Tibial nerve (tissue), 4 donors: ENCODE data around the gene ATXN3L. TPM values are rescaled to one million over a fixed set of nuclear protein-coding genes. Genes with fewer than 3 reads are reported as not detected.
"Not testable (repeated sequence)": the region's sequence is repeated elsewhere in the genome, so short reads cannot be mapped to it uniquely, and the experiment has no call there.

Source experiments
- DNase-seq, 2 donors: peaks; one replicate each; pipeline ENCODE4 v3.0.0-alpha.2; 2019; ENCODE audit warnings: low spot score in 2 of 2
- H3K27ac ChIP-seq, 4 donors: fragments of 200-600 bp; sonication (generic) in 3 of 4; one replicate each; pipeline ENCODE4 v1.5.1; 2017 to 2019; ENCODE audit warnings: mild to moderate bottlenecking in 1 of 4
- H3K27me3 ChIP-seq, 2 donors: fragments of 200-600 bp; sonication (generic) in 1 of 2; one replicate each; pipeline versions ENCODE4 v1.5.1 to v1.6.0; 2017 to 2019
- H3K36me3 ChIP-seq, 3 donors: fragments of 200-600 bp; sonication (generic); one replicate each; pipeline ENCODE4 v1.5.1; 2018 to 2019
- H3K4me1 ChIP-seq, 4 donors: fragments of 200-600 bp; sonication (generic) in 3 of 4; one replicate each; pipeline ENCODE4 v1.5.1; 2017 to 2019
- H3K4me3 ChIP-seq, 4 donors: fragments of 200-600 bp; sonication (generic) in 3 of 4; one replicate each; pipeline ENCODE4 v1.5.1; 2017 to 2019; ENCODE audit warnings: mild to moderate bottlenecking in 1 of 4, moderate library complexity in 1 of 4
- H3K9me3 ChIP-seq, 4 donors: fragments of 200-600 bp; sonication (generic) in 3 of 4; one replicate each; pipeline ENCODE4 v1.5.1; 2017 to 2019
- EP300 ChIP-seq, 2 donors: sonication (generic); formaldehyde crosslinking; IDR thresholded peaks; one replicate each; pipeline ENCODE4 v1.6.1; 2017; ENCODE audit warnings: antibody characterized with exemption in 2 of 2, mild to moderate bottlenecking in 1 of 2
- POLR2A ChIP-seq, 2 donors: fragments of 450-650 bp; IDR thresholded peaks; one replicate each; pipeline ENCODE4 v1.6.1; 2017; ENCODE audit warnings: antibody characterized with exemption in 2 of 2, mild to moderate bottlenecking in 2 of 2, moderate library complexity in 2 of 2
- WGBS, 2 donors: methylation state at CpG; one replicate each; pipeline ENCODE4 v1.1.5; 2018; 5-methylcytosine and 5-hydroxymethylcytosine counted together
- total RNA-seq, 4 donors: library from RNA; depleted of rRNA; stranded (reverse); fragments of >200 nt; gene quantifications; one replicate each; pipeline ENCODE4 v1.1.0, GENCODE V29; 2016
- TF ChIP-seq, protein P1 (sequence below), 5 experiments: fragments of 200-600 bp in 3 of 5; fragments of 450-650 bp in 2 of 5; sonication (generic) in 3 of 5; IDR thresholded peaks; one replicate each; pipeline ENCODE4 v1.5.1; 2016 to 2019; ENCODE audit warnings: antibody characterized with exemption in 5 of 5, mild to moderate bottlenecking in 3 of 5, moderate library complexity in 2 of 5

The ATXN3L gene
- total RNA-seq, 4 donors from 2014 or later = not detected

- WGBS, 2 donors = 93 to 96% methylated on average over 6 of the region's 6 CpGs
Measured at GRCh38 chrX:13311560-13311959, 8.3 kb downstream of the ATXN3L start.

DNA sequence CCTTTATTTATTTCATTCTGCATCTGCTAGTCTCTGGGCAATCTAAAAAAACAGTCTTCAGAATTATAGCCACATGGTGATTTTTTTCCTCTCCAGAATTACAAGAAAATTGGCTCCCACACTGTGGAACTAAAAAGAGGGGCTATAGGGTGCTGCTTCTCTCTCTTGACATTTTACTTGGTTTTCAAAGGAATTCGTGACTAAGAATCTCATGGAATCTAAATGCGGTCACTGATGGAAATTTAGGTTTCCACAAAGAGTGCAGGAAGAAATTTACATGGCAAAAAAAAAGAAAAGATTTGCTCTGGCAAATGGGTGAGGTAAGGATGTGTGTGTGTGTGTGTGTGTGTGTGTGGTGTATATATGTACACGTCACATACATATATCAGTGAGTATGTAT is 10.2 kb downstream of the ATXN3L start:
- no peak for DNase-seq
- H3K27ac ChIP-seq = no peak overlapping the region
- no peaks in the 10 kb centered on the region for H3K4me1 ChIP-seq
- H3K36me3 ChIP-seq = no peaks in the 10 kb centered on the region
- no peak for TF ChIP-seq POLR2A (IDR thresholded peaks at IDR 0.05)
- TF ChIP-seq, protein P1, sequence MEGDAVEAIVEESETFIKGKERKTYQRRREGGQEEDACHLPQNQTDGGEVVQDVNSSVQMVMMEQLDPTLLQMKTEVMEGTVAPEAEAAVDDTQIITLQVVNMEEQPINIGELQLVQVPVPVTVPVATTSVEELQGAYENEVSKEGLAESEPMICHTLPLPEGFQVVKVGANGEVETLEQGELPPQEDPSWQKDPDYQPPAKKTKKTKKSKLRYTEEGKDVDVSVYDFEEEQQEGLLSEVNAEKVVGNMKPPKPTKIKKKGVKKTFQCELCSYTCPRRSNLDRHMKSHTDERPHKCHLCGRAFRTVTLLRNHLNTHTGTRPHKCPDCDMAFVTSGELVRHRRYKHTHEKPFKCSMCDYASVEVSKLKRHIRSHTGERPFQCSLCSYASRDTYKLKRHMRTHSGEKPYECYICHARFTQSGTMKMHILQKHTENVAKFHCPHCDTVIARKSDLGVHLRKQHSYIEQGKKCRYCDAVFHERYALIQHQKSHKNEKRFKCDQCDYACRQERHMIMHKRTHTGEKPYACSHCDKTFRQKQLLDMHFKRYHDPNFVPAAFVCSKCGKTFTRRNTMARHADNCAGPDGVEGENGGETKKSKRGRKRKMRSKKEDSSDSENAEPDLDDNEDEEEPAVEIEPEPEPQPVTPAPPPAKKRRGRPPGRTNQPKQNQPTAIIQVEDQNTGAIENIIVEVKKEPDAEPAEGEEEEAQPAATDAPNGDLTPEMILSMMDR (IDR thresholded peaks at IDR 0.05) = no peak
- TF ChIP-seq EP300 (IDR thresholded peaks at IDR 0.05) = no peak
- H3K4me3 ChIP-seq = no peak overlapping the region
- no peaks in the 10 kb centered on the region for H3K9me3 ChIP-seq
- WGBS, 2 donors = 73 to 79% methylated on average over 3 of the region's 3 CpGs
- H3K27me3 ChIP-seq = no peaks in the 10 kb centered on the region

More at GRCh38 chrX:13311560-13311959, 8.3 kb downstream of the ATXN3L start:
- Histone ChIP-seq H3K27me3 (no peaks in the 10 kb centered on the region), H3K4me1 (no peaks in the 10 kb centered on the region), H3K27ac (no peak overlapping the region), H3K36me3 (no peaks in the 10 kb centered on the region), H3K9me3 (no peaks in the 10 kb centered on the region), H3K4me3 (no peak overlapping the region)
- no peak for TF ChIP-seq POLR2A (IDR thresholded peaks at IDR 0.05)
- TF ChIP-seq EP300 (IDR thresholded peaks at IDR 0.05) = no peak
- TF ChIP-seq, protein P1 (IDR thresholded peaks at IDR 0.05) = no peak
- no peak for DNase-seq

GRCh38 chrX:13307041-13307440 is 12.8 kb downstream of the ATXN3L start:
- no peak for DNase-seq
- WGBS, 2 donors = 83 to 96% methylated on average over 2 of the region's 2 CpGs
- H3K36me3 ChIP-seq = no peaks in the 10 kb centered on the region
- H3K27ac ChIP-seq = no peak overlapping the region
- H3K9me3 ChIP-seq = no peaks in the 10 kb centered on the region
- no peak overlapping the region for H3K4me3 ChIP-seq
- no peaks in the 10 kb centered on the region for H3K27me3 ChIP-seq
- no peaks in the 10 kb centered on the region for H3K4me1 ChIP-seq
- TF ChIP-seq EP300 (IDR thresholded peaks at IDR 0.05) (no peak), POLR2A (IDR thresholded peaks at IDR 0.05) (no peak)
- TF ChIP-seq, protein P1 (IDR thresholded peaks at IDR 0.05) = no peak

- DNase-seq = no peak
- no peaks in the 10 kb centered on the region for H3K4me1 ChIP-seq
- H3K27me3 ChIP-seq = no peaks in the 10 kb centered on the region
- H3K9me3 ChIP-seq = no peaks in the 10 kb centered on the region
- no peak overlapping the region for H3K27ac ChIP-seq
- H3K36me3 ChIP-seq = no peaks in the 10 kb centered on the region
- TF ChIP-seq POLR2A (IDR thresholded peaks at IDR 0.05) = no peak
- no peak for TF ChIP-seq EP300 (IDR thresholded peaks at IDR 0.05)
- TF ChIP-seq, protein P1 (IDR thresholded peaks at IDR 0.05) = no peak
- WGBS, 2 donors = 73 to 95% methylated on average over 2 of the region's 2 CpGs
- H3K4me3 ChIP-seq = no peak overlapping the region
Measured at GRCh38 chrX:13305108-13305507, 14.7 kb downstream of the ATXN3L start.

GRCh38 chrX:13304052-13304451 is 15.8 kb downstream of the ATXN3L start:
- Histone ChIP-seq H3K4me1 (no peaks in the 10 kb centered on the region), H3K27ac (no peak overlapping the region), H3K4me3 (no peak overlapping the region), H3K9me3 (no peaks in the 10 kb centered on the region), H3K36me3 (no peaks in the 10 kb centered on the region), H3K27me3 (no peaks in the 10 kb centered on the region)
- DNase-seq = no peak
- WGBS, 2 donors = 60 to 71% methylated on average over 1 to 3 of the region's 3 CpGs
- TF ChIP-seq EP300 (IDR thresholded peaks at IDR 0.05) = no peak
- no peak for TF ChIP-seq POLR2A (IDR thresholded peaks at IDR 0.05)
- TF ChIP-seq, protein P1 (IDR thresholded peaks at IDR 0.05) = no peak

DNA sequence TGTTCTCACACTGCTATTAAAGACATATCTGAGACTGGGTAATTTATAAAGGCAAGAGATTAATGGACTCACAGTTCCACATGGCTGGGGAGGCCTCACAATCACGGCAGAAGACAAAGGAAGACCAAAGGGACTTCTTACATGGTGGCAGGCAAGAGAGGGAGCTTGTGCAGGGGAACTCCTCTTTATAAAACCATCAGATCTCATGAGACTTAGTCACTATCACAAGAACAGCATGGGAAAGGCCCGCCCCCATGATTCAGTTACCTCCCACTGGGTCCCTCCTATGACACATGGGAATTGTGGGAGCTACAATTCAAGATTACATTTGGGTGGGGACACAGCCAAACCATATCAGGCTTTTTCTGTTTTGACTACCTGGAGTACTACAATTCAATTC is 16.6 kb downstream of the ATXN3L start:
- not testable (repeated sequence) for DNase-seq, H3K4me3 ChIP-seq, H3K9me3 ChIP-seq, H3K36me3 ChIP-seq, H3K4me1 ChIP-seq, H3K27me3 ChIP-seq, H3K27ac ChIP-seq
- WGBS, 2 donors = 76 to 100% methylated on average over 2 of the region's 2 CpGs
